ENCODE results near the gene TECPR1. TPM values are rescaled to one million over a fixed set of nuclear protein-coding genes. Genes with fewer than 3 reads are reported as not detected.

The TECPR1 gene
- polyA plus RNA-seq, 2 of the 4 experiments (the other 2 are of a cell fraction): 2.5 to 11.1 TPM

DNA sequence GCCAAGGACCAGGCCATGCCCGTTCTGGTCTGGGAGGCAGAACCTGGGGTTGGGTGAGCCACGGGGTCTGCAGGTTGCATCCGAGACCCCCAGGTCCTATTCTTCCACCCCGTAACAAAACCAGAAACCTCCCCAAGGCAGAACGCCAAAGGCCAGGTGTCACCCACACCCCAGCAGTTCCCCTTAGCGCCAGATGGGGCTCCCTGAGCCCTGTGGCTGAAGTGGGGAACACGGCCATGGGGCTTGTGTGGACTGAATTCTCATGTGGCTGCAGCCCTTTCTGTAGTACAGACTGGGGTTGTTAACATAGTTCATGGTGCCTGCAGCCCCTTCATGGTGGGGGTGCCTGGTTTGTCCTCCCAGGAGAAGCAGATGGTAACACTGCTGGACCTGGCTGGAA, 39.7 kb upstream of the TECPR1 start:
- Histone ChIP-seq H3K27ac (no peak overlapping the region), H3K4me3 (no peak overlapping the region), H3K9me3 (no peaks in the 10 kb centered on the region), H3K4me2 (no peak overlapping the region), H3K4me1 (peaks cover 27% of the 10 kb centered on the region)
- FAIRE-seq (no peak), ATAC-seq (peak; percentile 15 to 27; a peak in 4 of 6 replicates), DNase-seq (ENCODE audit: low read depth in 1 of 2, low spot score in 1 of 2) (no peak)
- ChIA-PET CTCF (interaction anchor here (1.0 to 1.7 kb wide), 3 partner anchors 109 to 550 kb away, joined by 4 to 10 read pairs (median 4); partner anchors contain the start of gene BAIAP2L1), POLR2A (no interaction called here)
- TF ChIP-seq KDM1A (IDR thresholded peaks at IDR 0.05; ENCODE audit: low read depth) (no peak), JUN (IDR thresholded peaks at IDR 0.05) (no peak), RARB (CRISPR knock-in tag; IDR thresholded peaks at IDR 0.05) (no peak), RNF2 (IDR thresholded peaks at IDR 0.05; ENCODE audit: borderline replicate concordance, low read depth) (no peak), SMC3 (IDR thresholded peaks at IDR 0.05) (no peak)
- WGBS (ENCODE audit: missing lambda C conversion rate): 92% methylated on average over 5 of the region's 7 CpGs

DNA sequence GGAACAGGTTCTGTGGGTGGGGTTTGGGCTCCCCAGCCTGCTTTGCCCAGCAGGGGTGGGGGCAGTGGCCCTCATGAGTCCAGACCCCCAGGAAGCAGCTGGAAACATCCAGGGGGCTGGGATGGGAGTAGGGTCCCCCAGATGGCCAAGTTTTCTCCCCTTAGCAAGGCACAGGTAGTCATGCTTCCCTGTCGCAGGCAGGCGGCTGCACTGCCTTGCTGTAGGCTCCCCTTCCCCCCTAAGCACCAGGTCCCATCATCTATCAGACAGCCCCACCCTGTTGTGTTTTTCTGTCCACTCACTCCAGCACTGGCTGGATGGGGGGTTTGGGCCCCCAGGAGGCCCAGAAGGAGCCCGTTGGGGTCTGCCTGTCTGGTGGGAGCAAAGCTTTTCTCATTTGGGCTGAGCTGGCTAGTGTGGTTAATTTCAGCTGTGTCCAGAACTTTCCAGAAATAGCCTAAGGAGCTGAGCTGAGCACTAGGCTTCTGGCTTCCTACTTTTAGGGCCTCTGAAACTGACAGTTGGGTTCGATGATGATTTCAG, 37.4 kb upstream of the TECPR1 start:
- H3K27ac ChIP-seq: peak overlapping the region in 1 of 2 experiments; percentile 53; a peak in 1 of 6 replicates
- no peak for ATAC-seq
- POLR2A ChIA-PET: no interaction called here

DNA sequence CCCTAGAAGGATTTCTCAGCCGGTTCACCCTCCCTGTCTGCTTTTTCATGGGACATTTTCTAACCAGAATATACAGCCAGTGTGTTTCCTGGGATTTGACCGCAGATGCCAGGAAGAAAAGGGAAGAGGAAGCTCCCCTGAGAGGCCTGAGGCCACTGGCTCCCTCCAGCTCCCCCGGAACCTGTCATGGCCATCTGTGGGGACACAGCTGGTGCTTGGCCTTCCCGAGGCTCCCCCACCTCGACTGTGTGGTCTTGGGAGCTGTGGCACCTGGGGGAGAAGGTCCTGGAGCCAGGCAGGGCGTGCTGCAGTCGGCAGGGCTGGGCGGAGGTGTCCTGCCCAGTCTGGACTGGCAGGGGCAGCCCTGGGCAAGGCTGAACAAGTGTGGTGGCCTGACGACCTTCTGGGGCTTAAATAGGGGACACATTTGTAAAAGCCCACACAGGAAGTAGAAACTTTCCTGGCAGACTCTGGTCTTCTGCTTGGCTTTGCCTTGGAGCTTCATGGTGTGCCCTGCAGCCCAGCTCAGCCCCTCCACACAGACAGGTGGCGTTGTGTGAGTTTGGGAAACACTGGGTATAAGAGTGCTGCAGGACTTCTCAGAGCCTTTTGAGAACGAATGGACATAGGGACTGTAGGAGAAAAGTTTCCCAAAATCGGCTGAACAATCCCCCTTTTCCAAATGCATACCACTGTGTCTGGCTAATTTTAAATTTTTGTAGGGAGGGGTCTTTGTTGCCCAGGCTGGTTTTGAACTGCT, 36.2 kb upstream of the TECPR1 start:
- TF ChIP-seq, protein P1, sequence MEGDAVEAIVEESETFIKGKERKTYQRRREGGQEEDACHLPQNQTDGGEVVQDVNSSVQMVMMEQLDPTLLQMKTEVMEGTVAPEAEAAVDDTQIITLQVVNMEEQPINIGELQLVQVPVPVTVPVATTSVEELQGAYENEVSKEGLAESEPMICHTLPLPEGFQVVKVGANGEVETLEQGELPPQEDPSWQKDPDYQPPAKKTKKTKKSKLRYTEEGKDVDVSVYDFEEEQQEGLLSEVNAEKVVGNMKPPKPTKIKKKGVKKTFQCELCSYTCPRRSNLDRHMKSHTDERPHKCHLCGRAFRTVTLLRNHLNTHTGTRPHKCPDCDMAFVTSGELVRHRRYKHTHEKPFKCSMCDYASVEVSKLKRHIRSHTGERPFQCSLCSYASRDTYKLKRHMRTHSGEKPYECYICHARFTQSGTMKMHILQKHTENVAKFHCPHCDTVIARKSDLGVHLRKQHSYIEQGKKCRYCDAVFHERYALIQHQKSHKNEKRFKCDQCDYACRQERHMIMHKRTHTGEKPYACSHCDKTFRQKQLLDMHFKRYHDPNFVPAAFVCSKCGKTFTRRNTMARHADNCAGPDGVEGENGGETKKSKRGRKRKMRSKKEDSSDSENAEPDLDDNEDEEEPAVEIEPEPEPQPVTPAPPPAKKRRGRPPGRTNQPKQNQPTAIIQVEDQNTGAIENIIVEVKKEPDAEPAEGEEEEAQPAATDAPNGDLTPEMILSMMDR (IDR thresholded peaks at IDR 0.05): peak; percentile 23; the same call in 2 of the 3 replicates
- TF ChIP-seq RAD21 (conservative IDR thresholded peaks at IDR 0.05 in 1 of 2, IDR thresholded peaks at IDR 0.05 in 1 of 2): 0 out of 5 replicates have a peak, but pooled peaks of 1 of the 2 experiments have one; percentile 2
- TF ChIP-seq SREBF2 (IDR thresholded peaks at IDR 0.05): no peak
- TF ChIP-seq JUN (IDR thresholded peaks at IDR 0.05): 0 out of 5 replicates have a peak, but pooled peaks of 1 of the 2 experiments have one; percentile 9
- TF ChIP-seq, protein P2, sequence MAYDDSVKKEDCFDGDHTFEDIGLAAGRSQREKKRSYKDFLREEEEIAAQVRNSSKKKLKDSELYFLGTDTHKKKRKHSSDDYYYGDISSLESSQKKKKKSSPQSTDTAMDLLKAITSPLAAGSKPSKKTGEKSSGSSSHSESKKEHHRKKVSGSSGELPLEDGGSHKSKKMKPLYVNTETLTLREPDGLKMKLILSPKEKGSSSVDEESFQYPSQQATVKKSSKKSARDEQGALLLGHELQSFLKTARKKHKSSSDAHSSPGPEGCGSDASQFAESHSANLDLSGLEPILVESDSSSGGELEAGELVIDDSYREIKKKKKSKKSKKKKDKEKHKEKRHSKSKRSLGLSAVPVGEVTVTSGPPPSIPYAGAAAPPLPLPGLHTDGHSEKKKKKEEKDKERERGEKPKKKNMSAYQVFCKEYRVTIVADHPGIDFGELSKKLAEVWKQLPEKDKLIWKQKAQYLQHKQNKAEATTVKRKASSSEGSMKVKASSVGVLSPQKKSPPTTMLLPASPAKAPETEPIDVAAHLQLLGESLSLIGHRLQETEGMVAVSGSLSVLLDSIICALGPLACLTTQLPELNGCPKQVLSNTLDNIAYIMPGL (CRISPR knock-in tag; IDR thresholded peaks at IDR 0.05; ENCODE audit: borderline replicate concordance): no peak
- 0 out of 2 replicates have a peak, but pooled peaks have one; percentile 11 for TF ChIP-seq POLR2AphosphoS2 (conservative IDR thresholded peaks at IDR 0.05; ENCODE audit: low read length)
- TF ChIP-seq, protein P3, sequence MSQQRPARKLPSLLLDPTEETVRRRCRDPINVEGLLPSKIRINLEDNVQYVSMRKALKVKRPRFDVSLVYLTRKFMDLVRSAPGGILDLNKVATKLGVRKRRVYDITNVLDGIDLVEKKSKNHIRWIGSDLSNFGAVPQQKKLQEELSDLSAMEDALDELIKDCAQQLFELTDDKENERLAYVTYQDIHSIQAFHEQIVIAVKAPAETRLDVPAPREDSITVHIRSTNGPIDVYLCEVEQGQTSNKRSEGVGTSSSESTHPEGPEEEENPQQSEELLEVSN (IDR thresholded peaks at IDR 0.05; ENCODE audit: borderline replicate concordance, low read depth): no peak
- no peak overlapping the region for H3K4me3 ChIP-seq
- peak overlapping the region in 1 of 2 experiments; percentile 99; a peak in 2 of 6 replicates for H3K27ac ChIP-seq
- WGBS (ENCODE audit: missing lambda C conversion rate): 70% methylated on average over 12 of the region's 12 CpGs
- H3K9me3 ChIP-seq: no peaks in the 10 kb centered on the region
- H3K4me1 ChIP-seq: peaks cover 49% of the 10 kb centered on the region
- ChIA-PET CTCF (interaction anchor here (0.6 to 2.1 kb wide), 7 partner anchors 8 to 133 kb away, joined by 3 to 10 read pairs (median 4); partner anchors contain the start of gene BAIAP2L1), POLR2A (interaction anchor here (0.6 kb wide), 1 partner anchor 22 kb away, joined by 4 read pairs; no protein-coding TSS in a partner anchor)
- ATAC-seq: no peak
- FAIRE-seq: no peak
- no peak for DNase-seq (ENCODE audit: low read depth in 1 of 2, low spot score in 1 of 2)
- H3K4me2 ChIP-seq: no peak overlapping the region

More for the DNA sequence above, 37.4 kb upstream of the TECPR1 start:
- CTCF ChIA-PET: interaction anchor here (0.6 to 1.0 kb wide), 2 partner anchors 98 to 112 kb away, joined by 3 to 9 read pairs; partner anchors contain the start of gene BAIAP2L1
- FAIRE-seq (no peak), DNase-seq (ENCODE audit: low read depth in 1 of 2, low spot score in 1 of 2) (no peak)
- peaks cover 38% of the 10 kb centered on the region for H3K4me1 ChIP-seq
- TF ChIP-seq EP300 (IDR thresholded peaks at IDR 0.05): no peak
- no peak overlapping the region for H3K4me3 ChIP-seq
- H3K9me3 ChIP-seq: no peaks in the 10 kb centered on the region
- 87% methylated on average over 4 of the region's 4 CpGs for WGBS (ENCODE audit: missing lambda C conversion rate)
- H3K4me2 ChIP-seq: no peak overlapping the region
